Activated naive CD4-positive, alpha-beta T cell treated with anti-CD3 and anti-CD28 coated beads, Interleukin-2, amount 10 ng/mL, durations not matched to agents 7 days and 5 days (primary cell): ENCODE measurements around the gene NT5C3A.
"Not testable (repeated sequence)": the region's sequence is repeated elsewhere in the genome, so short reads cannot be mapped to it uniquely, and the experiment has no call there.

ENCODE experiments used
- CTCF ChIA-PET: fragments of 350-600 bp; sonication (Branson Sonifier 250); formaldehyde crosslinking; loops from one replicate; lab custom pipeline; 2021; ENCODE audit warnings: antibody characterized with exemption; lab: Charles Lee
- DNase-seq: peaks from one replicate; pipeline ENCODE4 v3.0.0-alpha.2; 2020
- H3K27ac Mint-ChIP-seq: one replicate; pipeline ENCODE4 v1.8.0; 2021; ENCODE audit warnings: mild to moderate bottlenecking, moderate library complexity, mixed read lengths
- H3K27me3 Mint-ChIP-seq: one replicate; pipeline ENCODE4 v1.8.0; 2021; ENCODE audit warnings: mild to moderate bottlenecking, mixed read lengths
- H3K36me3 Mint-ChIP-seq: one replicate; pipeline ENCODE4 v1.8.0; 2021; ENCODE audit warnings: mixed read lengths
- H3K4me1 Mint-ChIP-seq: one replicate; pipeline ENCODE4 v1.8.0; 2021; ENCODE audit warnings: mixed read lengths
- H3K4me3 Mint-ChIP-seq: one replicate; pipeline ENCODE4 v1.8.0; 2021; ENCODE audit warnings: mild to moderate bottlenecking, moderate library complexity, mixed read lengths
- H3K9me3 Mint-ChIP-seq: one replicate; pipeline ENCODE4 v1.8.0; 2021; ENCODE audit warnings: mixed read lengths

Gene NT5C3A

GRCh38 chr7:33062023-33062781, at the start of gene NT5C3A:
Gene NT5C3A (minus strand): TSS chr7:33062776. CDS start chr7:33062705, 71 bp downstream.
- Mint-ChIP-seq H3K27ac (peak within 1 kb of the TSS; percentile 96), H3K9me3 (peaks cover 14% of the 10 kb centered on the region), H3K36me3 (peaks cover 24% of the 10 kb centered on the region), H3K4me1 (peaks cover 44% of the 10 kb centered on the region), H3K4me3 (peak within 1 kb of the TSS; percentile 85), H3K27me3 (peaks cover 16% of the 10 kb centered on the region)
- peak; percentile 53 for DNase-seq
- CTCF ChIA-PET = interaction anchor here (0.6 to 1.8 kb wide), 5 partner anchors 12 to 163 kb away, joined by 3 to 5 read pairs (median 3); partner anchors contain the start of gene RP9

- Mint-ChIP-seq H3K27ac (no peak overlapping the region), H3K36me3 (no peaks in the 10 kb centered on the region), H3K4me3 (no peak overlapping the region), H3K4me1 (peaks cover 30% of the 10 kb centered on the region), H3K9me3 (no peaks in the 10 kb centered on the region), H3K27me3 (peaks cover 39% of the 10 kb centered on the region)
- CTCF ChIA-PET = no interaction called here
- DNase-seq = no peak
Measured at GRCh38 chr7:33111614-33112013, 49.0 kb upstream of the NT5C3A start.

- Mint-ChIP-seq H3K27ac (no peak overlapping the region), H3K27me3 (peaks cover 39% of the 10 kb centered on the region), H3K9me3 (no peaks in the 10 kb centered on the region), H3K36me3 (no peaks in the 10 kb centered on the region), H3K4me3 (peak overlapping the region; percentile 65), H3K4me1 (peaks cover 36% of the 10 kb centered on the region)
- CTCF ChIA-PET = interaction anchor here (0.6 to 4.3 kb wide), 8 partner anchors 16 to 659 kb away, joined by 3 to 46 read pairs (median 4); partner anchors contain the start of gene NT5C3A
- no peak for DNase-seq
Measured at GRCh38 chr7:33109758-33110238, 47.2 kb upstream of the NT5C3A start.

DNA sequence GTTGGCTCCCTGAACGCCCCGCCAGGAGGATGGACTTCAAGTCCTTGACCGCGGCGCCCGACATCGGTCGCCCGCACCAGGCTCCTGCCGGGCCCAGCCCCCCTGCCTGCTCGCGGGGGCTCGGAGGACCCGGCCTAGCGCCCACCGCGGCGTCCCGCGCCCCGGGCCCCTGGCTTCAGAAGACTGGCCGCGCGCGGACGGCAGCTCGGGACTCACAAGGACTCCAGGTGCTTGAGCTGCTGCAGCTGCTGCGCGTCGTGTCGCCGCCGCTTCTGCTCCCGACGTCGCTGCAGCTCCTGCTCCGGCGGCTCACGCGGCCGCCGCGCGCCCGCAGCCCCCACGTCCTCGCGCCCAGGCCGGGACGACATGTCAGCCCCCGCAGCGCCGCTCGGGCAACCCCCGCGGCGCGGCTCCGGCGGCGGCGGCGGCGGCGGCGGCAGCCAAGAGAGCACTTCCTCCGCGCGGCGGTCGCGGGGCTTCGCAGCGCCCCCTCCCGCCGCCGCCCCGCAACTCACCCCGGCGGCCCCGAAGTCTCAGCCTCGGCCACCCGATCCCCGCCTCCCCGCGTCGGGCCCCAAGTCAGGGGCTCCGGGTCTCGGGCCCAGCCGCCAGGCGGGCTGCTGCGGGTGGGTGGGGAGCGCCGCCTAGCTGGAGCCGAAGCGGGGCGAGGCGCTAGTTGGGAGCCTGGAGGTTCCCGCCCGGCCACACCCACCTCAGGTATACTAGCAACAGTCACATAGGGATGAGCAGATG, 46.6 kb upstream of the NT5C3A start, which contains the start of gene RP9:
RP9 (minus strand) TSS at position 400 of the 753 bp plus-strand sequence; CDS start at position 368, 32 bp downstream.
- H3K4me1 Mint-ChIP-seq = peaks cover 36% of the 10 kb centered on the region
- no peaks in the 10 kb centered on the region for H3K9me3 Mint-ChIP-seq
- peaks cover 39% of the 10 kb centered on the region for H3K27me3 Mint-ChIP-seq
- DNase-seq = peak; percentile 76
- CTCF ChIA-PET = interaction anchor here (0.6 to 4.3 kb wide), 19 partner anchors 18 to 660 kb away, joined by 3 to 46 read pairs (median 6); partner anchors contain the start of genes KBTBD2 and NT5C3A
- peak within 1 kb of the TSS; percentile 91 for H3K4me3 Mint-ChIP-seq
- no peaks in the 10 kb centered on the region for H3K36me3 Mint-ChIP-seq
- H3K27ac Mint-ChIP-seq = peak within 1 kb of the TSS; percentile 70

DNA sequence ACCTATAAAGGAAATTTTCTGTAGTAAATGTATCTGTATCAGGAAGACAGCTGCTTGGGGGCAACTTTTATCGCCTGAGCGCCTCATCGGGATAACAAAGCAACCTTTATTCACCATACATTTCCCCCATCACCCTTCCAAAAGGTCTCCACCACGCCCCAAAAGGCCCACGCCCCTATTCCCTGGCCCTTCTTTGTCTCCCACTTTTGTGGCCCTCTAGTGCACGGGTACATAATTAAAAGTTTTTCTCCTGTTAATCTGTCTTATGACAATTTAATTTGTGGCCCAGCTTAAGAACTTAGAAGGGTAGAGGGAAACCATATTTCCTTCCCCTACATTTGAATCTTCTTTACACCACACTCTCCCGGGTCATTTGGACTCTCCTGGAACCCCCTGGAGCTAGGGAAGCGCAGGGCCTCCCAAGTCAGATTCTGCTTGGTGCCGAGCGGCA, 46.0 kb upstream of the NT5C3A start:
- CTCF ChIA-PET = interaction anchor here (0.6 to 4.3 kb wide), 25 partner anchors 13 to 343 kb away, joined by 3 to 46 read pairs (median 5); partner anchors contain the start of genes BBS9, KBTBD2 and NT5C3A
- Mint-ChIP-seq H3K4me3 (peak overlapping the region; percentile 91), H3K4me1 (peaks cover 36% of the 10 kb centered on the region), H3K36me3 (no peaks in the 10 kb centered on the region), H3K9me3 (no peaks in the 10 kb centered on the region), H3K27me3 (peaks cover 36% of the 10 kb centered on the region), H3K27ac (peak overlapping the region; percentile 70)
- DNase-seq = peak; percentile 44

DNA sequence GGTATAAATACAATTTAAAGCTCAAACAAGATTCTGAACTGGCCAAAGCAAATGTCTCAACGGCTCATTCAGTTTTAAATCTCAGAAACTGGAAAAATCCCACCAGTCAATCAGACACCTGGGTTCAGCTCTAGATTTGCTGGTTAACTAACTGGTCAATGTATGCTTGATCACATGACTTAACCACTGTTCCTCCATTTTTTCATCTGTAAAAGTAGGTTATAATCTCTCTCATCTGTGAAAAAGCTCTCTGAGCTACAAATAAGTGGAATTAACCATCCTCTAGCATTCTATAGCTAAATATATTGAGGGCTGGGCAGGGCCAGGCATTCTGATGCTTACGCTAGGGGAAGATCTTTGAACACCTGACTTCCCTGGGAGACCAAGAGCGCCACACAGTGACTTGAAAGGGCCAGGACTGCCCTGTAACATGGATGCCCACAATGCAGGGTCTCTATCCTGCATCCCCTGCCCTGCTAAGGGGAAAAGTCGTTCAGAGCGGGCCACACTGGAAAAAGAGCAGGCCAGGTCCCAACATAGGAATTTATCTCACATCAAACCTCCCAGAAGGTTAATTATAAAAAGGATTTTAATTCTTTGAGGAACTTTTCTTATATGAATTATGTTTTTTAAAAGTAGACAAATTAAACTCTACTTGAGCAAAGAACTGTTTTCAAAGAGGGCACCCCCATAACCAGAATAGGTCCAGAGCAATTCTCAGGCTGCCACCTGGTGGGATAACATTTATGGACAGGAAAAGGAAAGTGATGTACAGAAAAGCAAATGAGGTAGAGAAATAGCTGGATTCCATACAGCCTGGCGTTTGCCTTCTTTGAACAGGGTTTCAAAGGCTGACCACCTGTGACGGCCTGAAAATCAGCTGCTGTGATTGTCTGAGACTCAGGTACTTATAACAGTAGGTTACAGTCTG, 44.8 kb upstream of the NT5C3A start:
- H3K27me3 Mint-ChIP-seq = peaks cover 29% of the 10 kb centered on the region
- H3K36me3 Mint-ChIP-seq = peaks cover 5% of the 10 kb centered on the region
- H3K27ac Mint-ChIP-seq = no peak overlapping the region
- no peaks in the 10 kb centered on the region for H3K9me3 Mint-ChIP-seq
- peaks cover 36% of the 10 kb centered on the region for H3K4me1 Mint-ChIP-seq
- H3K4me3 Mint-ChIP-seq = peak overlapping the region; percentile 91
- CTCF ChIA-PET = interaction anchor here (0.6 to 4.3 kb wide), 31 partner anchors 14 to 1674 kb away, joined by 3 to 46 read pairs (median 4); partner anchors contain the start of genes BBS9, KBTBD2 and NT5C3A
- DNase-seq = peak; percentile 46

GRCh38 chr7:33101906-33102305, 39.3 kb upstream of the NT5C3A start:
- no peak for DNase-seq
- no peaks in the 10 kb centered on the region for H3K9me3 Mint-ChIP-seq
- H3K27ac Mint-ChIP-seq = no peak overlapping the region
- CTCF ChIA-PET = no interaction called here
- H3K36me3 Mint-ChIP-seq = peaks cover 30% of the 10 kb centered on the region
- H3K4me3 Mint-ChIP-seq = no peak overlapping the region
- H3K4me1 Mint-ChIP-seq = peaks cover 9% of the 10 kb centered on the region
- no peaks in the 10 kb centered on the region for H3K27me3 Mint-ChIP-seq

DNA sequence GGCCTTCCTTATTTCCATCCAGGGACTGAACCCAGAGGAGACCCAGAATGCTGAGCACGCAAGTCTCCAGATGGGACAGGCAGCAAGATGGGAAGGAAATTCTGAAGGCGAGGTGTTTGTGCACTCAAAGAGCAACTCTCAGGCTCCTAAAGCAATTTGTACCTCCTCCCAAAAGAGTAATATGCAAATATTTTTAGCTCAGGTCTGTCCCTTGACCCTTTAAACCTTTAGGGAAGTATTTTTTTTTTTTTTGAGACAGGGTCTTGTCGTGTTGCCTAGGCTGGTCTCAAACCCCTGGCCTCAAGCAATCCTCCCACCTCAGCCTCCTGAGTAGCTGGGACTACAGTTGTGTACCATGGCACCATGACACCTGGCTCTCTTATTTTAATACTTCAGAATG, 38.2 kb upstream of the NT5C3A start:
- Mint-ChIP-seq H3K36me3 (peaks cover 32% of the 10 kb centered on the region), H3K9me3 (no peaks in the 10 kb centered on the region), H3K27ac (no peak overlapping the region), H3K27me3 (no peaks in the 10 kb centered on the region), H3K4me1 (no peaks in the 10 kb centered on the region), H3K4me3 (no peak overlapping the region)
- DNase-seq = no peak
- CTCF ChIA-PET = no interaction called here

DNA sequence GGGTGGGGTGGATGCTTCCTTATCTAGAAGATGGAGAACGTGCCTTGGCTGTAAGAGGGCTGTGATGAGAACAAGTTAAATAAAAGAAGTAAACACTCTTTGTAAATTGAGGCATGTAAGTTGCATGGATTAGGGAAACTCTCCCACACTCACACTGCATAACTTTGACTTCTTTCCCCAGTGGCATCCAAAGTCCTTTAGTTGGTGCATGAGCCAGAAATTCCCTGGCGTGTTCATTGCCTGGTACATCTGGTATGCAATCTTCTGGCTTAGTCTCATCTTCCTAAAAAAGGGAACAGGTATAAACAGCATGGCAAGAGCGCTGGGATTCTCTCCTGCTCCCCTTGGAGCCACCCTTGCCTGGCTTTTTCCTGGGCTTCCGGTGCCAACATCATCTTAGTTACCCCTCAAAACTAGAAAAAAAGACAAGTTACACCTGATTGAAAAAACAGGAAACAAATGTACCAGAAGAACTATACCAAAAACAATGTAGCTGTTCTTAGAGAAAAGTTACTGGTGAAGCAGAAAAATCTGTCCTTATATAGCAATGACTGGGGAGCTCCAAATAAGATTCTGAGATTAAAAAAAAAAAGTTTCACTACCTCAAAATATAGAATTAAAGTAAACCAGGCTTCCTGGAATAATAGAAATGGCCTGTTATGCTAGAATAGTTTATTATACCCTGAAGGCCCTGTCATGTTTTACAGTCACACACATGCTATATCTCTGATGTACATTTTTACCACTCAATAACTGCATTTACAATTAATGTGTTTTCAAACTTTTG, 36.8 kb upstream of the NT5C3A start:
- no peak for DNase-seq
- Mint-ChIP-seq H3K4me1 (no peaks in the 10 kb centered on the region), H3K36me3 (peaks cover 41% of the 10 kb centered on the region), H3K27ac (no peak overlapping the region), H3K27me3 (no peaks in the 10 kb centered on the region), H3K4me3 (no peak overlapping the region), H3K9me3 (no peaks in the 10 kb centered on the region)
- CTCF ChIA-PET = no interaction called here

- H3K27ac Mint-ChIP-seq, H3K27me3 Mint-ChIP-seq, H3K4me3 Mint-ChIP-seq, H3K4me1 Mint-ChIP-seq, H3K9me3 Mint-ChIP-seq, CTCF ChIA-PET, DNase-seq: not testable (repeated sequence)
- peaks cover 39% of the 10 kb centered on the region for H3K36me3 Mint-ChIP-seq
Measured at GRCh38 chr7:33094745-33095275, 32.2 kb upstream of the NT5C3A start.

DNA sequence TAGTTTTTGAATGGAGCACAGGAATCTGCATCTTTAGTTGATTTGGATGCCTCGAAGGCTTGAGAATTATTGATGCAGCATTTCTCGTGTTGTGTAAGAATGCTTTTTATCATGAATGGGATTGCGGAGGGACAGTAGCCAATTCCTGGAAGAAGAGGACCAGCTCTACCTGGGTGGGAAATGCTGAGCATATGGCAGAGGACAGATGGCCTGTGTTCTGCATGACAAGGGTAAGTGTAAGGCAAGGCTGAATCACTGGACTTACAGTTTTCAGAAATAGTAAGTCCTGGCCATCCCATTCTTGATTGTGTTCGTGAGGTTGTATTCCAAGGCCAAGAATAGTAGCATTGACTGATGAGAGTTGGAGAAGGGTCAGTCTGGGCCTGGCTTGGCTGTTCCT, 30.7 kb upstream of the NT5C3A start:
- DNase-seq = no peak
- Mint-ChIP-seq H3K4me3 (no peak overlapping the region), H3K4me1 (no peaks in the 10 kb centered on the region), H3K36me3 (peaks cover 34% of the 10 kb centered on the region), H3K9me3 (no peaks in the 10 kb centered on the region), H3K27ac (no peak overlapping the region), H3K27me3 (no peaks in the 10 kb centered on the region)
- CTCF ChIA-PET = no interaction called here

- no peak overlapping the region for H3K4me3 Mint-ChIP-seq
- DNase-seq = no peak
- no peaks in the 10 kb centered on the region for H3K9me3 Mint-ChIP-seq
- no peaks in the 10 kb centered on the region for H3K4me1 Mint-ChIP-seq
- H3K27me3 Mint-ChIP-seq = no peaks in the 10 kb centered on the region
- CTCF ChIA-PET = no interaction called here
- H3K27ac Mint-ChIP-seq = no peak overlapping the region
- H3K36me3 Mint-ChIP-seq = peaks cover 25% of the 10 kb centered on the region
Measured at GRCh38 chr7:33091641-33092191, 29.1 kb upstream of the NT5C3A start.
